ENCODE measurements around the gene KCNA5. TPM values are rescaled to one million over a fixed set of nuclear protein-coding genes. Genes with fewer than 3 reads are reported as not detected.

KCNA5 gene
- total and polyA plus RNA-seq, 9 of the 15 experiments (the other 6 are each of a cell fraction or from before 2014, with no cell fraction given), result not detected

DNA sequence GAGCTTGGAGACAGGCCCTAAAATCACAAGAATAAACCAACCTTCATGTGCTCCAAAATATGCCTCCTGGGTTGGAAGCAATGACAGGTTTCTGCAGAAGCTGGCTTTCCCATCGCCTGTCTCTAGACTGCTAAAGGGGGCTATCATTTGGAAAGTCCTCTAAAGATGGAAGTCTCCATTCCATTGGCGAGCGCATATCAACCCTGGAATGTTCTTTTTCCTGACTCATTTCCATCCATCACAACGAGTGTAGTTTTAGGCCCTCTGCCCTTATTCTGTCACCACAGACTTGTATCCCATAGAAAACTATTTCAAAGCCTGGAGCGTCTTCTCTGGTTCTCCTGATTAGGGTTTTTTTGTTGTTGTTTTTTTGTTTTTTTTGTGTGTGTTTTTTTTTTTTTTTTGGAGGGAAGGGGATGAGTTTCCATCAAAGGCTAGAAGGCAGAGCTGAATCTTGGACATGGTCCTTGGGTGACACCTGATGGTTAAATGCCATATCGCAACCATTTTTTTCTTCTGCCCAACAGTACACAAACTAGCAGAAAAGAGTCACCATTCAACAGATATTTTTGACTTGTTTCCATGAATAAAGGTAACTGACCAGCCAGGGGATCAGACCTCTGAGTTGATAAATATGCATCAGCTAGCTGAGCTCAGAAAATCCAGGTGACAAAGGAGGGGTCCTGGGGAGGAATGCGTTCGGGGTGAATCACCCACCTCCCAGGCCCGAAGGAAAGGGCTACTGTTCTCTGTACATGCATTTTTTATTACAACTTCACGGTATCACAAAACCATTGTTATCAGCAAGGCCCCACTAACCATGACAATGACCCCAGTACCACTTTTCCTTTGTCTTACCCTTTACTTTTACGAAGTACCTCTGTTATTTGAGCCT, 40.5 kb downstream of the KCNA5 start:
- no peaks in the 10 kb centered on the region for H3K9me3 ChIP-seq (replicated peaks; ENCODE audit: control insufficient read depth, insufficient read depth, low read depth, low read length)
- ATAC-seq, result no peak
- in situ Hi-C loops (cut with MboI) (no loop called here), intact Hi-C loops (cut with micrococcal nuclease) (loop anchor here (1.0 to 5.0 kb wide), 2 partner anchors 62 to 227 kb away; no protein-coding TSS in a partner anchor)
- H3K79me2 ChIP-seq (ENCODE audit: control insufficient read depth, insufficient read depth, low read length), result no peaks in the 10 kb centered on the region
- no peaks in the 10 kb centered on the region for H4K20me1 ChIP-seq (replicated peaks; ENCODE audit: control insufficient read depth, insufficient read depth, low read length)
- H3K36me3 ChIP-seq (ENCODE audit: control insufficient read depth, insufficient read depth, low read length), result no peaks in the 10 kb centered on the region
- H2AFZ ChIP-seq (ENCODE audit: low read depth, low read length), result no peak overlapping the region
- no peak overlapping the region for H3K4me3 ChIP-seq
- peak; percentile 39 to 47 (median 44) for DNase-seq (ENCODE audit: extremely low read depth in 1 of 4, low spot score in 3 of 4)
- peaks cover 0 to 20% of the 10 kb centered on the region in 2 experiments; a peak in 1 of 5 replicates for H3K27me3 ChIP-seq (ENCODE audit: control insufficient read depth in 2 of 2, insufficient read depth in 2 of 2, low read length in 2 of 2)
- ChIA-PET POLR2A (no interaction called here), CTCF (ENCODE audit: low intra/inter-chr PET ratio) (interaction anchor here (2.0 to 2.5 kb wide), 2 partner anchors 62 to 227 kb away, joined by 5 to 21 read pairs; no protein-coding TSS in a partner anchor)
- 2% methylated on average over 11 of the region's 11 CpGs for WGBS (ENCODE audit: insufficient coverage, low coverage, missing lambda C conversion rate)
- H3K9ac ChIP-seq (ENCODE audit: insufficient read depth in 1 of 2, low read depth in 2 of 2, low read length in 2 of 2), result no peak overlapping the region
- BruUV-seq (replicated peaks), result no TSS peak
- H3K4me2 ChIP-seq (ENCODE audit: insufficient read depth, low read length), result no peak overlapping the region
- H3K4me1 ChIP-seq (replicated peaks in 1 of 2; ENCODE audit: control insufficient read depth in 2 of 2, insufficient read depth in 2 of 2, low read length in 2 of 2), result no peaks in the 10 kb centered on the region; a peak in 1 of 5 replicates
- H3K9me1 ChIP-seq (ENCODE audit: control insufficient read depth, insufficient read depth, low read length), result no peaks in the 10 kb centered on the region
- no peak overlapping the region for H3K27ac ChIP-seq (ENCODE audit: extremely low read depth, low read depth, low read length)
- peak; percentile 86 for FAIRE-seq
- TF ChIP-seq RBM17 (IDR thresholded peaks at IDR 0.05; ENCODE audit: borderline replicate concordance, low read depth, low read length), result no peak
- no peak for TF ChIP-seq FOXP1 (CRISPR knock-in tag; IDR thresholded peaks at IDR 0.05)
- no peak for TF ChIP-seq CCNT2 (IDR thresholded peaks at IDR 0.05; ENCODE audit: borderline replicate concordance, extremely low read depth, insufficient read length, low read depth, low read length)
- no peak for TF ChIP-seq HMG20A (CRISPR knock-in tag; conservative IDR thresholded peaks at IDR 0.05)
- no peak for TF ChIP-seq PURB (CRISPR knock-in tag; IDR thresholded peaks at IDR 0.05; ENCODE audit: low read depth)
- TF ChIP-seq XRCC4 (IDR thresholded peaks at IDR 0.05; ENCODE audit: extremely low read depth, insufficient read depth, insufficient read length), result no peak
- TF ChIP-seq, protein P1, sequence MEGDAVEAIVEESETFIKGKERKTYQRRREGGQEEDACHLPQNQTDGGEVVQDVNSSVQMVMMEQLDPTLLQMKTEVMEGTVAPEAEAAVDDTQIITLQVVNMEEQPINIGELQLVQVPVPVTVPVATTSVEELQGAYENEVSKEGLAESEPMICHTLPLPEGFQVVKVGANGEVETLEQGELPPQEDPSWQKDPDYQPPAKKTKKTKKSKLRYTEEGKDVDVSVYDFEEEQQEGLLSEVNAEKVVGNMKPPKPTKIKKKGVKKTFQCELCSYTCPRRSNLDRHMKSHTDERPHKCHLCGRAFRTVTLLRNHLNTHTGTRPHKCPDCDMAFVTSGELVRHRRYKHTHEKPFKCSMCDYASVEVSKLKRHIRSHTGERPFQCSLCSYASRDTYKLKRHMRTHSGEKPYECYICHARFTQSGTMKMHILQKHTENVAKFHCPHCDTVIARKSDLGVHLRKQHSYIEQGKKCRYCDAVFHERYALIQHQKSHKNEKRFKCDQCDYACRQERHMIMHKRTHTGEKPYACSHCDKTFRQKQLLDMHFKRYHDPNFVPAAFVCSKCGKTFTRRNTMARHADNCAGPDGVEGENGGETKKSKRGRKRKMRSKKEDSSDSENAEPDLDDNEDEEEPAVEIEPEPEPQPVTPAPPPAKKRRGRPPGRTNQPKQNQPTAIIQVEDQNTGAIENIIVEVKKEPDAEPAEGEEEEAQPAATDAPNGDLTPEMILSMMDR (IDR thresholded peaks at IDR 0.05 in 2 of 3, conservative IDR thresholded peaks at IDR 0.05 in 1 of 3; ENCODE audit: insufficient read depth in 2 of 3, low read depth in 1 of 3, low read length in 3 of 3), result peak; percentile 50 to 65 (median 54); a peak in 5 of 6 replicates
- no peak for TF ChIP-seq HEY1 (CRISPR knock-in tag; IDR thresholded peaks at IDR 0.05; ENCODE audit: borderline replicate concordance)
- no peak for TF ChIP-seq POLR2AphosphoS5 (IDR thresholded peaks at IDR 0.05; ENCODE audit: control insufficient read depth, insufficient read depth, low read depth, low read length)
- no peak for TF ChIP-seq PRMT5 (CRISPR knock-in tag; IDR thresholded peaks at IDR 0.05)
- no peak for TF ChIP-seq HDAC6 (IDR thresholded peaks at IDR 0.05; ENCODE audit: low read depth, low read length)
- TF ChIP-seq FOXK1 (CRISPR knock-in tag; IDR thresholded peaks at IDR 0.05; ENCODE audit: borderline replicate concordance), result no peak
- TF ChIP-seq, protein P2, sequence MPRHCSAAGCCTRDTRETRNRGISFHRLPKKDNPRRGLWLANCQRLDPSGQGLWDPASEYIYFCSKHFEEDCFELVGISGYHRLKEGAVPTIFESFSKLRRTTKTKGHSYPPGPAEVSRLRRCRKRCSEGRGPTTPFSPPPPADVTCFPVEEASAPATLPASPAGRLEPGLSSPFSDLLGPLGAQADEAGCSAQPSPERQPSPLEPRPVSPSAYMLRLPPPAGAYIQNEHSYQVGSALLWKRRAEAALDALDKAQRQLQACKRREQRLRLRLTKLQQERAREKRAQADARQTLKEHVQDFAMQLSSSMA (CRISPR knock-in tag; IDR thresholded peaks at IDR 0.05), result no peak
- TF ChIP-seq, protein P3, sequence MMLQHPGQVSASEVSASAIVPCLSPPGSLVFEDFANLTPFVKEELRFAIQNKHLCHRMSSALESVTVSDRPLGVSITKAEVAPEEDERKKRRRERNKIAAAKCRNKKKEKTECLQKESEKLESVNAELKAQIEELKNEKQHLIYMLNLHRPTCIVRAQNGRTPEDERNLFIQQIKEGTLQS (IDR thresholded peaks at IDR 0.05), result no peak
- TF ChIP-seq, protein P3 (CRISPR knock-in tag; conservative IDR thresholded peaks at IDR 0.05), result no peak
- no peak for TF ChIP-seq CBX8 (IDR thresholded peaks at IDR 0.05; ENCODE audit: borderline replicate concordance, extremely low read depth, low read depth, low read length, poor library complexity, severe bottlenecking)
- TF ChIP-seq SMC3 (conservative IDR thresholded peaks at IDR 0.05; ENCODE audit: insufficient read depth, low read depth, low read length), result peak; percentile 48; the same call in 1 of the 2 replicates
